HFF-Myc (cell line): ENCODE measurements around the gene RNF183.

Experiments used
- DNase-seq: peaks from one replicate; pipeline ENCODE4 v3.0.0-alpha.2; 2011; ENCODE audit warnings: low read depth; ENCODE audit errors: extremely low read depth
- H3K4me3 ChIP-seq: replicated peaks from 2 replicates; pipeline ENCODE4 v1.5.1; 2011; ENCODE audit warnings: low read depth, mild to moderate bottlenecking, control low read depth, low read length
- TF ChIP-seq, protein P1 (sequence below): IDR thresholded peaks from 2 replicates; pipeline ENCODE4 v1.5.1; 2012; ENCODE audit warnings: mild to moderate bottlenecking, low read depth, low read length, control low read depth; ENCODE audit errors: missing control alignments

Gene RNF183, protein sequence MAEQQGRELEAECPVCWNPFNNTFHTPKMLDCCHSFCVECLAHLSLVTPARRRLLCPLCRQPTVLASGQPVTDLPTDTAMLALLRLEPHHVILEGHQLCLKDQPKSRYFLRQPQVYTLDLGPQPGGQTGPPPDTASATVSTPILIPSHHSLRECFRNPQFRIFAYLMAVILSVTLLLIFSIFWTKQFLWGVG

DNA sequence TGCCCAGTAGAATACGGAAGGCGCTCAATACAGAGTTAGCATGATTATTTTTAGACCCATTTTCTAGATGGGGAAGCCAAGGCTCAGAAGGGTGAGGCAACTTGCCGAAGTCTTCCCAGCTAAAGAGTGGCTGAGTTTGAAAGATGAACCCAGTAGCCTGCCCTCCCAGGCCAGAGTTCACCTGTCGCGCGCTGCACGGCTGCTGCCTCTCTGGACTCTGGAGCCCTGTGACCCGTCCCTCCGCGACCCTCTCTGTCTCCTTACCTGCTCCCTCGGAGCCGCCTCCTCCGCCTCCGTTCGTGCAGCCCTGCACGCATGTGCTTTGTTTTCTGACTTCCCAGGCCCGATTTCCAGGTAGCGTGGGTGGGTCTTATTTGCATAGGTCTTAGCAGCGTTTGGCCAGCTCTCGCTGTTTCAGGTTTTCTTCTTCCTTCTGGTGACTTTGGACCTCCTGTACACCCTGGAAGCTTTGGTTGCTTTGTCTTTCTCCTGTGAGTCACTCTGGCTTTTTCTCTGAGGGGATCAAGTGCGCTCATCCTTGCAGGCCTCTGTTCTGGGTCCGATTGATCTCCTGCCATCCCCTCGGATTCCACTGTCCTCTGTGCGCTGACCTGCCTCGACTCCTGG, at the start of gene RNF183:
Gene RNF183 (minus strand): TSS at position 585 of the 627 bp plus-strand sequence. CDS start 5,192 bp downstream, outside the sequence.
- TF ChIP-seq, protein P1, sequence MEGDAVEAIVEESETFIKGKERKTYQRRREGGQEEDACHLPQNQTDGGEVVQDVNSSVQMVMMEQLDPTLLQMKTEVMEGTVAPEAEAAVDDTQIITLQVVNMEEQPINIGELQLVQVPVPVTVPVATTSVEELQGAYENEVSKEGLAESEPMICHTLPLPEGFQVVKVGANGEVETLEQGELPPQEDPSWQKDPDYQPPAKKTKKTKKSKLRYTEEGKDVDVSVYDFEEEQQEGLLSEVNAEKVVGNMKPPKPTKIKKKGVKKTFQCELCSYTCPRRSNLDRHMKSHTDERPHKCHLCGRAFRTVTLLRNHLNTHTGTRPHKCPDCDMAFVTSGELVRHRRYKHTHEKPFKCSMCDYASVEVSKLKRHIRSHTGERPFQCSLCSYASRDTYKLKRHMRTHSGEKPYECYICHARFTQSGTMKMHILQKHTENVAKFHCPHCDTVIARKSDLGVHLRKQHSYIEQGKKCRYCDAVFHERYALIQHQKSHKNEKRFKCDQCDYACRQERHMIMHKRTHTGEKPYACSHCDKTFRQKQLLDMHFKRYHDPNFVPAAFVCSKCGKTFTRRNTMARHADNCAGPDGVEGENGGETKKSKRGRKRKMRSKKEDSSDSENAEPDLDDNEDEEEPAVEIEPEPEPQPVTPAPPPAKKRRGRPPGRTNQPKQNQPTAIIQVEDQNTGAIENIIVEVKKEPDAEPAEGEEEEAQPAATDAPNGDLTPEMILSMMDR, result no peak
- no peak for DNase-seq

DNA sequence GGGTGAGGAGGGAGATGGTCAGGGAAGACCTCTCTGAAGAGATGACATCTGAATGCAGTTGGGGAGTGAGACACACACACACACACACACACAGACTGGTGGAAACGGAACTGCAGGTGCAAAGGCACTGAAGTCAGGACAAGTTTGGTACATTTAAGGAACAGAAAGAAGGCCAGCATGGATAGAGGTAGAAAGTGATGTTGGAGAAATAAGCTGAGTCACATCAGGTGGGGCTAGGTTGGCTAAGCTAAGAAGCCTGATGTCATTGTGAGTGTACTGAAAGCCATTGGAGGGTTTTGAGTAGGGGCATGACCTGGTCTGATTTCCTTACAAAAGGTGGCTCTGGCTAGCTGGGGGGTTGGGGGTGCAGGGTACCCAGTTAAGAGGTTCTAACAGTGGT, 49.2 kb upstream of the RNF183 start:
- TF ChIP-seq, protein P1, result no peak
- no peak for DNase-seq
- no peak overlapping the region for H3K4me3 ChIP-seq

More for the DNA sequence above, at the start of gene RNF183:
- H3K4me3 ChIP-seq, result no peak within 1 kb of the TSS

DNA sequence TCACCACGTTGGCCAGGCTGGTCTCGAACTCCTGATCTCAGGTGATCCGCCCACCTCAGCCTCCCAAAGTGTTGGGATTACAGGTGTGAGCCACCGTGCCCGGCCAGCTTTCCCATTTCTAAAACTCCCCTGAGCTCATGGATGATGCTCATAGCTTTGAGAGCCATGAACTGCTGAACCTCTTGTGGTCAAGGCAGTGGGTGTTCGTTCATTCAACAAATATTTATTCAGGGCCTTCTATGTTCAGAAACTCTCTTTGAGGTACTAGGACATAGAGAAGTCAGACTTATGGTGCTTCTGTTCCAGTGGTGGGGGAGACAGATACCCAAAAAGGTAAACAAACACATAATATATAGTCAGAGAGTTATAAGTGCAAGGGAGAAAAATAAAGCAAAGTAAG, 48.8 kb upstream of the RNF183 start:
- H3K4me3 ChIP-seq, result no peak overlapping the region
- DNase-seq, result no peak

DNA sequence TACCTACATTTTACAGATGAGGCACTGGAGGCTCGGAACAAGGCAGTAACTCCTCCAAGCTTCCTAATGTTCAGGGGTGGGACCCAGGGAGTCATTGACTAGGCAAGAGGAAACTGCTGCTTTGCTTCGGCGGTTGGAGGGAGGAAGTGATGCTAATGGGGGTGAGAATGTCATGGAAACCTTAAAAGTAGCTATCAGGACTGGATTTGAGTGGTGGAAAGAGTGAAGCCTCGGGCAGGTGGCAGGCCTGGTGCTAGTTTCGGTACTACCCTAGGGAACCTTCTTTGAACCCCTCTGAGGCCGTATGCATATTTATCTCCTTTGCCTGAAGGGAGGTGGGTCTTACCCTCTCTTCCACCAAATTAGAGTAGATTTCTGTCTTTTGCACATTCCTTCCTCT, 47.8 kb upstream of the RNF183 start:
- TF ChIP-seq, protein P1, result no peak
- no peak overlapping the region for H3K4me3 ChIP-seq
- no peak for DNase-seq

More for the DNA sequence above, 48.8 kb upstream of the RNF183 start:
- TF ChIP-seq, protein P1, result no peak

DNA sequence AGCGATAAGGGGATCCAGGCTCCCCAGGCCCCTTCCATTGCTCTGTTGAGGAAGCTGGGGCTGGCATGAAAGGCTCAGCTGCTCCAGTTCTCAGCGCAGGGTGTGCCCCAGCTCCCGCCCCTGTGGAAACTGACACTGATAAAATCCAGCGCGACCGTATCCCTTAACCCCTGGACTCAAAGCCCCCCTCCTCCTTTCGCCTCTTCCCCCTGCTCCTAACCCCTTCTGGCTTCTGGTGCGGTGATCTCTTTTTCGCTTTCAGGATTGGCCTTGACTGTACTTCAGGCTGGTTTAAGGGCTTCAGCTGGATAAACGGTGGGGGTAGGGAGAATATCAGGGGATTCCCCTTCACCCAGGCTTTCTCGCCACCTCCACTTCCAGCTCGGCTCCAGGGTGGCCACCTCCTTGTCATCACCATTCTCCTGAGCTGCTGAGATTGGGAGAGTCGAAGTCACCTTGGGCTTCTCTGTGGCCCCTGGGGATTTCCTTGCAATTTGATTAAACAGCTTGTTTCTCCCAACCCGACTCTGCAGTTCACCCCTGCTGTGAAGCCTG, 47.0 kb upstream of the RNF183 start:
- no peak for DNase-seq
- no peak overlapping the region for H3K4me3 ChIP-seq

DNA sequence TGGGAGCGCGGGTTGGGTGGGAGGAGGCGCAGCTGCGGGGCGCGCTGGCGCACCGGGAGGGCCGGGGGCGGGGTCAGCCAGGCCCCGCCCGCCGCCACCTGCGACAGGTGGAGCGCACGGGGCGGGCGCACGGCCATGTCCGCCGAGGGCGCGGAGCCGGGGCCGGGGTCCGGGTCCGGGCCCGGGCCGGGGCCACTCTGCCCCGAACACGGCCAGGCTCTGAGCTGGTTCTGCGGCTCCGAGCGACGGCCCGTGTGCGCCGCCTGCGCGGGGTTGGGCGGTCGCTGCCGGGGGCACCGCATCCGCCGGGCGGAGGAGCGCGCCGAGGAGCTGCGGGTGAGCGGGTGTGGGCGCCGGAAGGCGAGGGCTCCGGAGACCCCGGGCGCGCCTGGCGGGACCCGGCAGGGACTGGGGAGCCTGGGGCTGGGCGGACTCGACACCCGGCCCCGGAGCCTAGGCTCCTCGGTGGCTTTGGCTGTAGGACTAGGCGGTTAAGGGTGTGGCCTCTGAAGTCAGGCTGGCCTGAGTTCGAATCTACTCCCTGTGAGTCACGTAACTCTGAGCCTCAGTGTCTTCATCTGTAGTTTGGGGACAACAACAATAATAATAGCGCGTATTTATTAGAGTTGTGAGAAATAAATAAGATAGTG, 46.4 kb upstream of the RNF183 start, which contains the start of gene BSPRY:
Gene BSPRY (plus strand): TSS at position 97 of the 650 bp plus-strand sequence. CDS start 39 bp downstream, at position 136.
- no peak for DNase-seq
- no peak within 1 kb of the TSS for H3K4me3 ChIP-seq
- TF ChIP-seq, protein P1, result no peak

More for the DNA sequence above, 47.0 kb upstream of the RNF183 start:
- TF ChIP-seq, protein P1, result no peak
